GM19239 (cell line): ENCODE results near the gene WWOX.

Experiments
- DNase-seq: peaks from one replicate; pipeline ENCODE4 v3.0.0; 2011; ENCODE audit warnings: low spot score; ENCODE audit not compliant: insufficient read length
- FAIRE-seq: peaks from 2 replicates; lab custom pipeline; 2011; peaks lifted over from hg19 to GRCh38; lab: Jason Lieb, UNC

The WWOX gene

DNA sequence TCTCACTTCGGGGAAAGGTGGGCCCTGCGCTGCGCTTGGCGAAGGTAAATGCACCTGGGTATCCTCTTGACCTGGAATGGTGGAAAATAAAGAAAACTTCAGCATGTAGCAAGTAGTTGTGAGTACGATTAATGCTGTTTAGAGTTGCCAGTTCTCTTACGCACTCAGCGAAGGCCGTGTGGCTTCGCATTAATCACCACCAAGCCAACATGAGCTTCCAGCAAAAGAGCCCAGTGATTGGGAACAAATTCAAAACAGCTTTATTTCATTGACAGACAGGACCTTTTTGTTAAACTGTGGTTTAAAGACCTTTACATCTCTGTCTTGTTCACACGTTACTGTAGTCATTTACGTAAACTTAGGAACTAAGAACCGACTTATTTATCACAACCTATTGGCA lies 969.7 kb downstream of the WWOX start:
- no peak for FAIRE-seq
- DNase-seq: no peak

DNA sequence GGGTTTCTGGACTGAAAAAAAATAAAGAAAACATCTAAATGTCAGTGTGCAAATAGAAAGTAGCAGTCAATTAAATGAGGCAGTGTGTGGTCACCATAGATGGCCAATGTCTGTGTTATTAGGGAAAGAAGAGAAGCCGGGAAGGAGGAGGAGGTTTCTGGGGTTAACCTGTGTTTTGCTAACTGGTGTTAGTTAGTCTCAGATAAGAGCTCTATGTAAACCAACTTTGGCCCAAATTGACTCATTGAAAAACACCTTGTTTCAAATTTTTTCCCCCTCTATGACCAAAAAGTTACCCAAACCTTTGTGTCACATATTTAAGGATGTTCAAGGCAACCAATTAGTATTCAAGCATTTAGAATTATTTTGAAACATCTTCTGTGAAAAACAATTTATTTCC lies 970.2 kb downstream of the WWOX start:
- no peak for FAIRE-seq
- no peak for DNase-seq

DNA sequence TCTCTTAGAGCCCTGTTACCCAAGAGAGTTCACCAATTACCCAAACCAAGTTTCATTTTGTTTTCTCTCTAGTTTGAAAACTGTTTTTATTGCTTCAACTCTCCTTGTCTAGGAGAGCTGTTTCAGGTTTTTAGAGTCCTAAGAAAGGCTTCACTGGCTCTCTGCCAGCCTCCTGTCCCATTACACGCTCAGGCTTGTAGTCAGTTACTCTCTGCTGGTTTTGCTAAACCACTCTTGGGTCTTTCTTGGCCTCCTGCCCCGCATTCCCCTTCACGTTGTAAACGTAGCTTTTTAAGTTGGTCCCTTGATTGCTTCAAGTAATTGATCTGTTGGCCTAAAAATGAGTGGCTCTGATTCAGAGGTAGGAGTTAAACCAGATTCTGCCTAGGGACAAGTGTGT lies 972.0 kb downstream of the WWOX start:
- no peak for DNase-seq
- no peak for FAIRE-seq

DNA sequence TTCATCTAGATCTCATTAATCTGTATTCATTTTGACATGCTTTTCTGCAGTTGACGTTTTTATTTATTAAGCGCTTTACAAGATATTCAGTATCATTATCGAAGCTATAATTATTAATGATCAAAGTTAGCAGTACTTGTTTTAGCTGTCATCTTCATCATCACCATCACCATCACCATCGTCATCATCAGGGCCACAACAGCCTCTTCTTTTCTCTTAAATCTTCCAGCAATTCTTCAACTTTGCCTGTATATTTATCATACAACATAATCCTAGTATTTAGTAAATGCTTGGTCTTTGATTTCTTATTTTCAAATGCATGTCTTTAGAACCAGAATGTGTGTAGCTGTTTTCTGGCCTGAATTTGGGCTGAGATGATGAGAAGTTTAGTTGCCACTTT lies 973.1 kb downstream of the WWOX start:
- FAIRE-seq: no peak
- DNase-seq: no peak

DNA sequence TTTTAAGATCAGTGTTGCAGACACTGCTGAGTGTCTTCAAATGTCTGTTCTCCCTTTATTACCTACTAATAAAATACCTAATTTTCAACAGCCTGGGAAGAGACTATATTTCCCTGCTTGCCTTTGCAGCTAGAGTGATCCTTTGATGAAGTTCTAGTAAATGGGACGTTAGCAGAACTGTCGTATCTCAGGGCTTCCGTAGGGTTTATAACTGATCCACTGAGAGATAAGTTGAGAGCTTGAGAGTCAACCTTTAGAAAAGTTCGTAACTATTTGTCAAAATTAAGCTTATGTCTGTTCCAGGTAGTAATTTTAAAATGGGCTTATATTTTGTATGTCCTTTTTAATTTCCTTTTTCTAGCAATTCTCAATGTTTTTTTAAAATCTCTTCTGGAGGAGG lies 974.1 kb downstream of the WWOX start:
- DNase-seq: no peak
- no peak for FAIRE-seq

DNA sequence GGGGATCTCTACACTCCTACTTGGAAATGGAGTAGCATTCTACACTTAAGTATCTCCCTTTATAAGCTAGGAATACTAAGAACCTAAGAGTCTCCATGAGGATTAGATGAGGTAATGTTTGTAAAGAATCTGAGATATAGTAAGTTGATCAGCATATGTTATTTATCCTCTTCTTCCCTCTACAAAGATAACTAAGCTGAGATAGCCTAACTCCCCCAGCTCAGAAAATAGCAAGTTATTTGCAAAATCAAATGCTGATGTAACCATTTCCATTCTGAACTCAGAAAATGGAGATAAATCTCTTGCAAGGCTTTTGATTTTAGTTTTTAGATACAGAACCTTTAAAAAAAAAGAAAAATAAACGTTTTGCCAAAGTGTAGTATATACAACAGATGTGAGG lies 975.1 kb downstream of the WWOX start:
- no peak for FAIRE-seq

DNA sequence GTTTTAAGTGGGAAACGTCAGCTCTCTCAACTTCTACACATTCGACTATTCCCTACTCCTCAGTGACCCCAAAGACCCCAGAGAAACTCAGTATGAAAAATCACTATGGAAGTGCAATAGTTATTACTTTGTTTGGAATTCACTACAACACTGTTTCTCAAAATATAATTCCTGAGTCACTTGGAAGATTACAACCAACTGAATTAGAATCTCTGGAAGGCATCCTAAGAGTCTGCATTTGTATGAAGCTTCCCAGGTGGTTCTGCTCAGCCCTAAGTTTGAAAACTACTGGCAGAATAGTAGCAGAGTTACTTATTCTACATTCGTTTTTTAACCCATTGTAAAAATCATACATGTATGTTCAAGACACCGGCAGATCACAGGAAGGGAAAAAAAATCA lies 975.5 kb downstream of the WWOX start:
- FAIRE-seq (no peak), DNase-seq (no peak)

More for the DNA sequence above, 975.1 kb downstream of the WWOX start:
- no peak for DNase-seq

DNA sequence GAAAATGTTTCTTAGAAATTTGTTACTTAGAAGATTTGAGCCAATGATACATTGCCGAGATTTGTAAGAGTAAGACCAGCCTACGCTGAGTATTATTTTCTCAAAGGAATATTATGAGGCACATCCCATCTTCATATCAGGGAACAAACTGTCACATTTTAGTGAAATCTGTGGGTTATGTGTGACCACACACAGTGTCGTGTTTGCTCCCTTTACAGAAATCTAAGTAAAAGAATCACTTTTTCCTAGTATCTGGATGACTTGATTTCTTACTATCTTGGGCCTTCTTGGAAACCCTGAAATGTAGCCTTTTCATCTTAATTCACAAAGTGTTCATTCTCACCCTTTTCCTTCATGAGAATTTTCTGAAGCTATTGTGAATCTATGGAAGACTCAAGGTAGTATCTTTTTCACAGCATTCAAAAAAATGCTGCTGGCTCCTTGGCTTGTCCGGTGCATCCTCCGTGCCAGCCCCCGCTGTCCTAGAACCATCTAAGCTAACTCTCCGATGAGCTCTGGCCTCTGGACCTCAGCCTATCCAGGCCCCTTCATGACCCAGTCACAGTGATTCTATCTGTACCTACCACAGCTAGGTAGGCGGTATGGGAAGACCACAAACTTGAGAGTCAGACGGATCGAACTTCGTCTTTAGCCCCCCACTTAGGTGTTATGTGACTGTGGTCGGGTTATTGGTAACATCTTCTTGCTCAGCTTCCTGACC lies 976.8 kb downstream of the WWOX start:
- DNase-seq (no peak), FAIRE-seq (no peak)

DNA sequence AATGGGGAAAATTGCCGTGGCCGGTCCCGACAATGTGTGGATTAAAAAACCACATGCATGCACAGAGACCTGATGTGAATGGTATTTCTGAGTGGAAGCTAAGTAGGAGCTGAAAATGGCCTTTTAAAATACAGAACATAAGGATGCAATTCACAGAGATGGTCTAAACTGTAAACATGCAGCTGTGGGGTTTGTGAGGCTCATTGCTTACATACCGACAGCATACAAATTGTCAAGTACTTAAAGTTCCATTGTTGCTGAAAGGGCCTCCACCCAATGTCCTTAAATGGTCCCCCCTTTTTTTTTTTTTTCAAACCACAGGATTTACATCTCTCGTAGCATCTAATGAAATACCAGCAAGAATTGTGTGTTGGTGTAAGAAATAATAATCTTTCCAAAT lies 977.9 kb downstream of the WWOX start:
- no peak for FAIRE-seq

DNA sequence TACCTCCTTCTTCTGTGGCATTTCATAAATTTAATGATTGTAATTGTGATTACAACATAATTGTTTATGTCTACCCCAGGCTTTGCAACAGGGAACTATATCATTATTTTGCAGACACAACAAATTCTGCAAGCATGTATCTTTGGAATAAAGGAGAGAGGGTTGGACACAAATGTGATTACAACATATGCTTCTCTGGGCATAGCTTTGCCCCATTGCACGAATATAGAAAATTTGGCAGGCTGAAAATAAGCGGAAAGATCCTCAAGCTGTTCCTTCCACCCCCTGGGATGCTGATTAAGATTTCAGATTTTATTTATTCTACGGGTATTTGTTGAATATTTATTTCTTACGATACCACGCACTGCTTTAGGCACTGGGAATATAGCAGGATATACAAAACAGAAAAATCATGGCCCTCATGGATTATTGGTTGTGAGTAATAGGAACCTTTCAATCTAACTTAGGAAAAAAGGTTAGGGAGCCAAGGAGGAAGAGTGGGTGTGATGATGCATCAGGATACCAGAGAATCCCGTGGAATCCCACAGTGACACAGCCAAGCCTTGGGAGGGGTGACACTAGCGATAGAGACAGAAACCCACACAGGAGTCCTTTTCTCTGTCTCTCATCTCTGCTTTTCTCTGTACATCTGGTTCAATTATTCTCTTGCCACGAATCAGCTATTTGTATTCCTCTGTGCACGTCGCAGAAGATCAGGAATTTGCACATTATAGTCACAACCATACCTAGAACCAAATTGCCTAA lies 980.4 kb downstream of the WWOX start:
- DNase-seq (no peak), FAIRE-seq (no peak)

More for the DNA sequence above, 977.9 kb downstream of the WWOX start:
- no peak for DNase-seq

DNA sequence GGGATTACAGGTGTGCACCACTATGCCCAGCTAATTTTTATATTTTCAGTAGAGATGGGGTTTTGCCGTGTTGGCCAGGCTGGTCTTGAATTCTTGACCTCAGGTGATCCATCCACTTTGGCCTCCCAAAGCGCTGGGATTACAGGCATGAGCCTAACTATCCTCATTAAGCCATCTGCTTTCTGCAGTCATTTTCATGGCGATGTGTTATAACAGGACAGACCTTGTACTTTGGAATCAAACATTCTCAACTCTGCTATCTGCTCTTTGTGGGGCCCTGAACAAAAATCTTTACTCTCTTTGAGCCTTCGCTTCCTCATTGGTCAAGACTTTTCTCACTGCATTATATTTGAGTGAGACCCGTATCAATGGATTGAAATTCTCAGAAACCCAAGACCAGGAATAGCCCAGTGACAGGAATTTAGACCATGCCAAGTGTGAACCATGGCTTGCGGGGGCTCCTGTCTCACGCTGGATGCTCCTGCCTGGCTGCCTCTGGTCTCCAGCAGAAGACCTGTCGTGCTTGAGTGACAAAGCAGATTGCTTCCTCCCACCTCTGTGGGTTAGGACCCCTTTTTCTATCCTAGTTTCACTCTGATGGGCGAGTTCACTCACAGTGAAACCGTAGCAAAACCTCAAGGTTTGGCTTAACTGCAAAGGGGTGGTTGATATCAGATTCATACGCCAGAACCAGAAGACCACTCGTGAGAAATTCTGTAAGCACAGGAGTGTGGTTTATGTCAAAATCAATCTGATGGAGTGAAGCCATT lies 982.0 kb downstream of the WWOX start:
- DNase-seq: no peak
- FAIRE-seq: no peak

DNA sequence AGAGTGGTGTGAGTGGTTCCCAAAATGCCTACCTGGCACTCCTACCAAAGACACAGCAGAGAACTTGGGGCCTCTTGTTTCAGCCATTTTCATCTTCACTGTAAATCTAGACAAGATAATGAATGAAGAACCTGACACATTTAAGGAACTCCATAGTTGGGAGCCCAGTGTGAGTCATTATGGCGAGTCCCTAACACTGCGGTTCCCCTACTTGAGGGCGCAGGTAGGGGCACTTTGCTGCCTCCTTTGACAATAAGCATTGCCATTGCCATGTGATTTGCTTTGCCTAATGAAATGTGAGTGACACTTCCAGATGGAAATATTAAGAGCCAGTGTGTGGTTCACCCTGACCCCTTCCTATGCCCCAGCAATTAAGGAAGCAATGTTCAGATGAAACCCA lies 983.5 kb downstream of the WWOX start:
- DNase-seq (no peak), FAIRE-seq (no peak)

DNA sequence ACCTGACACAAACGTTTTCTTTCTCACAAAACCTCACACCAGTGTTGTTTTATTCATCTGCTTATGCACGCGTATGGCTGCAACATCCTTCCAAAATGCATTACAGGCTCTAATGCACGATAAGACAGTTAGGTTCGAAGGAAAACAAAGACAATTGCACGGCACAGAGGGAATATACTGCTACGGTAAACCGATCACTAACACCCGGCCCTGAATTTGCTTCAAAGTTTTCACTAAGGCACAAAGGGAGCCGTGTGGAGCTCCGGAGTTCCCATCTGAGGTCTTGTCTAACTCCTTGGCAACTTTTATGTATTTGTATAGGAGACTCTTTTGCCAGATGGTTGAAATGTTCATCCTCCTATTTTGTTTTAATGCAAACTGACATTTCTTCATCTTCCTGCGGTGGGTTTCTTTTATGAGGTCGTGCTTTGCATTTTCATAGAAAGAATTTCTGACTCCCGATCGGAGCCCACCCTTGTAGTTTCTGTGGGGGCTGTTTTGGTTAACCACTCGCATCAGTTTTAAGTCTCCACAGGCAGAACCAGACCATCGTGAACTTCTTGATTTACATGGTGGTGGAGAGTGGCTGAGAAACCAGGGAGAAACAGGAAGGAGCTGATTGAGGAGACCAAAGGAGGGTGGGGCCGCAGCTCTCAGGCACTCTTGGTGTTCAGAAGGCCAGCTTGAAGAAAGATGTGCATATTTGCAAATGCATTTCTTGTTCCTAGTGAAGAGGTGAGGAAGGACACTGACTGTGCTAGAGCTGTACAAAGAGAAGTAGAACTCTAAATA lies 984.2 kb downstream of the WWOX start:
- FAIRE-seq (no peak), DNase-seq (no peak)

DNA sequence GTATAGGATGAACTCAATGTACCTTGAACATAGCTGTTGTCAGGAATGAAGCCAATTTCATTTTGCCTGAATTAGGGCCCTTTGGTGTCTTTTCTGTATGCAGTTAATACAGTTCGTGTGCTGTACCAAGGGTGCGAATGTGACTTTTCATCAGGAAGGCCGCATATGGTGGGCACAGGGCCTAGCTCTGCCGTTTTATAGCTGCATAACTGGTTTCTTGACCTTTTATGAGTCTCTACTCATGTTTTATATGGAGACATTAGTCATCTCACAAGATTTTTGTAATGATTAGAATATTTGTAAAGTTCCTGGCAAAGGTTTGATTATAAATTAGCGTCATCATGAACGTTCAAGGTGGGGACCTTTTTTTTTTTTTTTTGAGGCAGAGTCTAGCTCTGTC lies 989.5 kb downstream of the WWOX start:
- FAIRE-seq: no peak
- no peak for DNase-seq

DNA sequence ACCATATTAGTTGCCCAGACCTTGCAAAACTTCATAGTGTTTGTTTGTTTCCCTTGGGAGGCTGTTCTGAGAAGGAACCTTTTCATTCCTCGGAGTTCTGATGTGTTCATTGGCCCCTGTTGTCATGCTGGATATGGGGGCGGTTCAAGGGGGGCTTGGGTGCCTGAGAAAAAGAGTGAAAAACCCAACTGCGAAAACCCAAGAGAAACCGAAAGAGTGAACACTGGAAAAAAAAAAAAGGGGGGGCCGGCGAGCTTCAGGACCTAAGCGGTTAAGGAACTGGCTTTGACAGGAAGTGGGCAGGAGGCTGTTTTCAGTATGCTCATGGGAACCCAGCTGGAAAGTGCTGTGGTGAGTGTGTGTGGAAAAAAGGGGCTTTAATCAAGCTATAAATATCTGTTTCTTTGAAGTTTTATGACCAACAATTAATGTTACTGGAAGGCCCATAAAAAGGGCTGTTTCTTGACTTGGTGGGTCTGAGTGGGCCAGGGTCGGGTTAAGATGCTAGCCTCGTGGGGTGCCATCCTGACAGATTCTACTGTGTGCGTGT lies 990.4 kb downstream of the WWOX start:
- no peak for FAIRE-seq
- DNase-seq: peak; percentile 15

DNA sequence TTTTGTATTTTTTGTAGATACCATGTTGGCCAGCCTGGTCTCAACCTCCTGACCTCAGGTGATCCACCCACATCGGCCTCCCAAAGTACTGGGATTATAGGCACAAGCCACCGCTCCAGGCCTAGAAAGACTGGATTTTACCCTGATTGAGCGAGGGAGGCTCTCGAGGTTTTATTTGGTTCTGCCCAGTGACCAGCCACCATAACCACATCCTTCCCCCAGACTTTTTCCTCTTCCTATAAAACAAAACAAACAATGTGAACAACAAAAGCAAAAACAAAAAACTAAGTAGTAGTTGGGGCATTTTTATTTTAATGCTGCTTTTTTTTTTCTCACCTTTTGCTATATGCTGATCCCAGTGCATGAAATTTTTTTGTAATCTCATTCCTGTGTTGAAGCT lies 991.5 kb downstream of the WWOX start:
- FAIRE-seq (peak; percentile 8), DNase-seq (no peak)

DNA sequence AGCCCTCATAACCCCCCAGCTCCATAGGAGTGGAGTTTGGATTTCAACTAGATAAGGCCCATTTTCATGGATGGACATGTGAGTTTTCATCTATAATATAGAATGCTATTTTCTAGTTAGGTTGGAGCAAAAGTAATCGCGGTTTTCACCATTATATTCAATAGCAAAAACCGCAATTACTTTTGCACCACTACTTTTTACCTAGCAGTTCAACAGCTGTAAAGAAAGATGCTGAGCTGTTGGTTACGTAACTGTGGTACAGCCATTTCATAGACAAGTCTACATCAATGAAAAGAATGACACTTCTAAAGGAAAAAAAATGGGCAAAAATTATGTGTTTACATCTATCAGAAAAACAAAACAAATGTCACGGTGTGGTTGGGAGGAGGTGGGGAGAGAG lies 993.4 kb downstream of the WWOX start:
- DNase-seq (no peak), FAIRE-seq (no peak)

DNA sequence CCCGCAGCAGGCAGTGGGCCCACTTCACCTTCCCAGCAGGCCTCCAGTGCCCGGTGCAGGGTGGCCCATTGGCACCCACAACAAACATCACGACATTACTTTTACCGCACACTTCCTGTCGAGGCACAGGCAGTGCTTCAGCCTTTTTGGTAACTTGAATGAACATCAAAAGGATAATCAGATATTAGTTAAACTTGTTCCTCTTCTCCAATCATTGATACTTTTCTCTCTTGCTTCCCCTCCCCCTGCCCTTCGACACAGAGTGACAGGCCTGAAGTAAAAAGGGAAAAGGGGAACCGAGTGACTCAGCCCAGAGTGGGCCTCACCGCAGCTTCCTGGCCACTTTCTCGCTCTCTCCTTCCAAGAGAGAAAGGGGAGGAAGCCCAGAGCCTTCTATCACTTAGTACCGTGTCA lies 994.1 kb downstream of the WWOX start:
- FAIRE-seq: no peak

DNA sequence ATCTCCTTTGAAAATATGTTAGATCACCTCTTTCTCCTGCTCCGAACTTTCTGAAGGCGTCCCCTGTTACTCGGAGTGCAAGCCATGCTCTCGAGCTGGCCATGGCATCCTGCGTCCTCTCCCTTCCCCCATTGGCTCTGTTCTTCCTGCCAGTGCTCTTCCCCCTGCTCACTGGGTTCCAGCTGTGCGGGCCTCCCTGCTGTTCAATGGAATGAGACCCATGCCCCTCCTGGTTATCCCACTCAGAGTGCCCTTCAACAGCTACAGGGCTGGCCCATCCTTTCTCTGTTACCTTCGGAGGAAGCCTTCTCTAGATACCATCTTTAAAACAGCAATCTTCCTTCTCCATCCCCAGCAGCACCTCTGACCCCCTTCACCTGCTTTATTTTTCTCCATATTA lies 996.8 kb downstream of the WWOX start:
- no peak for DNase-seq
- FAIRE-seq: no peak

More for the DNA sequence above, 994.1 kb downstream of the WWOX start:
- DNase-seq: no peak

DNA sequence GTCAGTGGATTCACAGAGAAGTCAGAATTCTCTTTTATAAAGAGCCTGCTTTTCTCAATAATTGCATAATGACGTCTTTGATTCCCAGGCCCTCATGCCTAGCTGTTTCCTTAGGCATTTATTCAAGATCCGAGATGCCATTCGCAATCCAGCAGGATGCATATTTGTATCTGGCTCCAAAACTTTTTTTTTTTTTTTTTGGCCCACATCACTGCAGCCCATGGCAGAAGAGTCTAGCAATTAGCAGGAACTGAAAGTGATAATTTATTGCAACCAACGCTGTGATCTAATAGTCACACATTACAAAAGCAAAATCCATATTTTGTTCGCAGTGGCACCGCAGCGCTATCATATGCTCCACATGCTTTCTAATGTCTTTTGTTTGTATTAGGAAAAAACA lies 997.7 kb downstream of the WWOX start:
- FAIRE-seq: no peak

More for the DNA sequence above, 997.7 kb downstream of the WWOX start:
- no peak for DNase-seq
